ENCODE data around the gene ZNF333. TPM values are rescaled to one million over a fixed set of nuclear protein-coding genes. Genes with fewer than 3 reads are reported as not detected.

The ZNF333 gene
- polyA plus RNA-seq, 3 donors: 7.6 to 43.0 (median 9.3) TPM

- peaks cover 0 to 7% of the 10 kb centered on the region in 2 donors for H3K9me3 ChIP-seq (replicated peaks in 1 of 2; ENCODE audit: control insufficient read depth in 1 of 2, insufficient read depth in 1 of 2, low read length in 2 of 2)
- Mint-ChIP-seq H3K4me3 (peak within 1 kb of the TSS; percentile 71 to 82), H3K27ac (peak within 1 kb of the TSS in 3 of 7 donors; percentile 97 to 98 (median 97)), H3K9me3 (peaks cover 0 to 7% (median 3%) of the 10 kb centered on the region in 7 donors), H3K27me3 (ENCODE audit: low read depth in 3 of 3) (no peaks in the 10 kb centered on the region), H3K4me1 (peaks cover 58% of the 10 kb centered on the region), H3K36me3 (peaks cover 6 to 17% of the 10 kb centered on the region in 2 donors)
- DNase-seq: peak; percentile 70 to 91 (median 86)
- no peaks in the 10 kb centered on the region for H4K20me1 ChIP-seq (ENCODE audit: insufficient read depth, low read length)
- H3K4me2 ChIP-seq (replicated peaks; ENCODE audit: extremely low read depth, low read length, poor library complexity, severe bottlenecking): peak within 1 kb of the TSS; percentile 76
- no peaks in the 10 kb centered on the region for H3K27me3 ChIP-seq (ENCODE audit: control insufficient read depth in 2 of 2, insufficient read depth in 2 of 2, low read length in 2 of 2)
- no peaks in the 10 kb centered on the region for H3K36me3 ChIP-seq (replicated peaks in 1 of 2; ENCODE audit: control insufficient read depth in 1 of 2, insufficient read depth in 2 of 2, low read length in 2 of 2)
- H3K27ac ChIP-seq (ENCODE audit: low read depth in 1 of 2, low read length in 2 of 2): peak within 1 kb of the TSS; percentile 80 to 90
- H3K79me2 ChIP-seq (ENCODE audit: insufficient read depth, low read length): no peaks in the 10 kb centered on the region
- no CpG with 5 or more reads among the region's 6 CpGs for WGBS (ENCODE audit: insufficient coverage)
- no peak for TF ChIP-seq CTCF (IDR thresholded peaks at IDR 0.05)
- peaks cover 66 to 68% of the 10 kb centered on the region in 2 donors for H3K4me1 ChIP-seq (ENCODE audit: control insufficient read depth in 1 of 2, insufficient read depth in 2 of 2, low read length in 2 of 2)
- peak within 1 kb of the TSS; percentile 58 for H3K9ac ChIP-seq (ENCODE audit: insufficient read depth, low read length, poor library complexity, severe bottlenecking)
- H3K4me3 ChIP-seq (replicated peaks in 1 of 3; ENCODE audit: low read depth in 2 of 3, low read length in 3 of 3): peak within 1 kb of the TSS; percentile 24 to 72 (median 51)
- H2AFZ ChIP-seq (ENCODE audit: insufficient read depth, low read depth, low read length, poor library complexity, severe bottlenecking): no peak within 1 kb of the TSS
- intact Hi-C loops (cut with micrococcal nuclease): loop anchor here in 1 of 2 donors (5.0 to 10.0 kb wide), 3 partner anchors 57 to 110 kb away; partner anchors contain the start of gene NDUFB7
These were observed 15.1 kb upstream of the ZNF333 start, which contains the start of gene ADGRE3 for GRCh38 chr19:14674764-14675163. ADGRE3 (minus strand) TSS chr19:14674844; CDS start chr19:14674770, 74 bp downstream.

- no peak overlapping the region for H3K4me3 ChIP-seq (replicated peaks in 1 of 3; ENCODE audit: low read depth in 2 of 3, low read length in 3 of 3)
- Mint-ChIP-seq H3K4me3 (no peak overlapping the region), H3K27ac (no peak overlapping the region), H3K9me3 (peaks cover 0 to 2% (median 0%) of the 10 kb centered on the region in 7 donors), H3K27me3 (ENCODE audit: low read depth in 3 of 3) (no peaks in the 10 kb centered on the region), H3K36me3 (peaks cover 0 to 2% of the 10 kb centered on the region in 2 donors), H3K4me1 (peaks cover 44% of the 10 kb centered on the region)
- WGBS (ENCODE audit: insufficient coverage): 94% methylated on average over 9 of the region's 10 CpGs
- H2AFZ ChIP-seq (ENCODE audit: insufficient read depth, low read depth, low read length, poor library complexity, severe bottlenecking): no peak overlapping the region
- no peak for TF ChIP-seq CTCF (IDR thresholded peaks at IDR 0.05)
- H3K79me2 ChIP-seq (ENCODE audit: insufficient read depth, low read length): no peaks in the 10 kb centered on the region
- no peaks in the 10 kb centered on the region for H4K20me1 ChIP-seq (ENCODE audit: insufficient read depth, low read length)
- DNase-seq: no peak
- H3K27me3 ChIP-seq (ENCODE audit: control insufficient read depth in 2 of 2, insufficient read depth in 2 of 2, low read length in 2 of 2): no peaks in the 10 kb centered on the region
- peak overlapping the region; percentile 80 to 87 for H3K27ac ChIP-seq (ENCODE audit: low read depth in 1 of 2, low read length in 2 of 2)
- no peaks in the 10 kb centered on the region for H3K9me3 ChIP-seq (replicated peaks in 1 of 2; ENCODE audit: control insufficient read depth in 1 of 2, insufficient read depth in 1 of 2, low read length in 2 of 2)
- H3K4me2 ChIP-seq (replicated peaks; ENCODE audit: extremely low read depth, low read length, poor library complexity, severe bottlenecking): no peak overlapping the region
- H3K9ac ChIP-seq (ENCODE audit: insufficient read depth, low read length, poor library complexity, severe bottlenecking): no peak overlapping the region
- intact Hi-C loops (cut with micrococcal nuclease): loop anchor here in 1 of 2 donors (10.0 kb wide), 1 partner anchor 108 kb away; no protein-coding TSS in a partner anchor
- peaks cover 52 to 53% of the 10 kb centered on the region in 2 donors for H3K4me1 ChIP-seq (ENCODE audit: control insufficient read depth in 1 of 2, insufficient read depth in 2 of 2, low read length in 2 of 2)
- no peaks in the 10 kb centered on the region for H3K36me3 ChIP-seq (replicated peaks in 1 of 2; ENCODE audit: control insufficient read depth in 1 of 2, insufficient read depth in 2 of 2, low read length in 2 of 2)
These were observed 13.1 kb upstream of the ZNF333 start for GRCh38 chr19:14676762-14677161.
